ENCODE measurements around the gene ZNF491.
"Not testable (repeated sequence)": the region's sequence is repeated elsewhere in the genome, so short reads cannot be mapped to it uniquely, and the experiment has no call there.

Gene ZNF491

GRCh38 chr19:11806354-11807098, 8.2 kb downstream of the ZNF491 start:
- DNase-seq (ENCODE audit: extremely low read depth in 1 of 2, low read depth in 1 of 2) = no peak

DNA sequence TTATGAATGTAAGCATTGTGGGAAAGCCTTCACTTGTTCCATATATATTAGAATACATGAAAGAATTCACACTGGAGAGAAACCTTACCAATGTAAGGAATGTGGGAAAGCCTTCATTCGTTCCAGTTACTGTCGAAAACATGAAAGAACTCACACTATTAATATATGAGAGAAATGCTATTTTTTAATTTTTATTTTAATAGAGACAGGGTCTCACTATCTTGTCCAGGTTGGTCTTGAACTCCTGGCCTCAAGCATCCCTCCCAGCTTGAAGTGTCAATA, 8.7 kb downstream of the ZNF491 start:
- no peak for DNase-seq (ENCODE audit: extremely low read depth in 1 of 2, low read depth in 1 of 2)

DNA sequence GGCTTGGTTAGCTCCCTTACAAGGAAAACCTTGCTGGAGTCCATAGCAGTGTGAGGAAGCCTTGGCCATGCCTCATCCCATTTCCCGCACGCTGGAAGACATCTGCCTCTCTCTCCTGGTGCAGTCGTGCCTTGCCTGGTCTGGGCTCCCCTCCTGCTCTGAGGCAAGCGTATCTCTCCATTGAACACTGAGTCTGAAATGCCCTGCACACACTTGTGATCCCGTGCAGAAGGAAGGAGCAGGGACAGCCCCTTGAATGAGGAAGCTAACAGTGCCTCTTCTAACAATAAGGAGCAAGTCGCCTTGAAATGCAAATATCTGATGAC, 15.3 kb downstream of the ZNF491 start:
- no peak for DNase-seq (ENCODE audit: extremely low read depth in 1 of 2, low read depth in 1 of 2)

DNA sequence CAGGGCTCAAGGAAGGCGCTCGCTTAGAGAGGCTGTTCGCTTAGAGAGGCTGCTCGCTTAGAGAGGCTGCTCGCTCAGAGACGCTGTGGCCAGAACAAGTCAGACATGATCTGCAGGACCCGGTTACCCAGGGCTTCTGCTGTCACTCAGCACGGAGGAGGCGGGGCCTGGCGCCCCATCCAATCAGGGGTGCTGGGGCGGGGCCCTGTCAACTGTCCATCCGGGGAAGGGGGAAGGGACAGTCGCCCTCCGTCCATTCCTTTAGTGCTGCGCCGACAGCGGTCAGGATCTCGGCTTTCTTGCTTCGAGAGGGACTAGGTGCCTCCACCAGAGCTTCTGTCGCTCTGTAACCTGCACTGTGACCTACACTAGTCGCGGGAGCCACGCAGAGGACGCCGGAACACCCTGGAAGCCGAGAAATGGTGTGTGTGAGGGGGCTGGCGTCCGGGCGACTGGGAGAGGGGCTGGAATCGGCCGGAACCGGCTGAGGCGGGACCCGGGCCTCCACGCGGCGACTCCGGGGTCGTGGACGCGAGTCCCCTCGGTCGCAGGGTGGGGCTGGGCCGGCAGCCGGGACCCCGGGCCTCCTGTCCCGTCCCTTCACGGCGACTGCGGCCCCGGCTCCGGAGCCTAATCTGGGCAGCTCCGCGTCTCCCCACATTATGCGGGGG, 15.8 kb downstream of the ZNF491 start, which contains the start of gene ZNF440:
TSS of gene ZNF440 (plus strand) at position 245 of the 671 bp plus-strand sequence. CDS start at position 420, 175 bp downstream.
- peak in 1 of 2 donors; percentile 73 for DNase-seq (ENCODE audit: extremely low read depth in 1 of 2, low read depth in 1 of 2)

DNA sequence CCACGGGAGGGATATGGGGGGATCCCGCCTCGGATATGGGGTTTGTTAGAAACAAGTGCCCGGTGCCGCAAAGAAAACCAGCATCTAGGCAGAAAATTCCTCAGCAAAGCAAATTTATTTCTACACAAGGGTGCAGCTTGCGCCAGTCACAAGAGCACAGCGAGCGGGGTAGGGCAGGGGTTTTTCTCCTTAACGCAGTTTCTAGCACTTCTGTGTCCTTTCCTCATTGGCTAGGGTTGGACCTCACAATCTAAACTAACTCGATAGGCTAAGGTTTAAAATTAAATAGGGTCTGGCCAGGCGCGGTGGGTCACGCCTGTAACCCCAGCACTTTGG, 16.3 kb downstream of the ZNF491 start:
- DNase-seq (ENCODE audit: extremely low read depth in 1 of 2, low read depth in 1 of 2) = no peak

GRCh38 chr19:11821474-11822109, 23.3 kb downstream of the ZNF491 start:
- no peak for DNase-seq (ENCODE audit: extremely low read depth in 1 of 2, low read depth in 1 of 2)

GRCh38 chr19:11828957-11829876, 30.9 kb downstream of the ZNF491 start:
- not testable (repeated sequence) for DNase-seq (ENCODE audit: extremely low read depth in 1 of 2, low read depth in 1 of 2)

DNA sequence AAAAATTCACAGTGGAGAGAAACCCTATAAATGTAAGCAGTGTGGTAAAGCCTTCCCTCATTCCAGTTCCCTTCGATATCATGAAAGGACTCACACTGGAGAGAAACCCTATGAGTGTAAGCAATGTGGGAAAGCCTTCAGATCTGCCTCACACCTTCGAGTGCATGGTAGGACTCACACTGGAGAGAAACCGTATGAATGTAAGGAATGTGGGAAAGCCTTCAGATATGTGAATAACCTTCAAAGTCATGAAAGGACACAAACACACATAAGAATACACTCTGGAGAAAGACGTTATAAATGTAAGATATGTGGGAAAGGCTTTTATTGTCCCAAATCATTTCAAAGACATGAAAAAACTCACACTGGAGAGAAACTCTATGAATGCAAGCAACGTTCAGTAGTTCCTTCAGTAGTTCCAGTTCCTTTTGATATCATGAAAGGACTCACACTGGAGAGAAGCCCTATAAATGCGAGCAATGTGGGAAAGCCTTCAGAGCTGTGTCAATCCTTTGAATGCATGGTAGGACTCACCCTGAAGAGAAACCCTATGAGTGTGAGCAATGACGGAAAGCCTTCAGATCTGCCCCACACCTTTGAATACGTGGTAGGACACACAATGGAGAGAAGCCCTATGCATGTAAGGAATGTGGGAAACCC, 34.1 kb downstream of the ZNF491 start:
- no peak for DNase-seq (ENCODE audit: extremely low read depth in 1 of 2, low read depth in 1 of 2)

DNA sequence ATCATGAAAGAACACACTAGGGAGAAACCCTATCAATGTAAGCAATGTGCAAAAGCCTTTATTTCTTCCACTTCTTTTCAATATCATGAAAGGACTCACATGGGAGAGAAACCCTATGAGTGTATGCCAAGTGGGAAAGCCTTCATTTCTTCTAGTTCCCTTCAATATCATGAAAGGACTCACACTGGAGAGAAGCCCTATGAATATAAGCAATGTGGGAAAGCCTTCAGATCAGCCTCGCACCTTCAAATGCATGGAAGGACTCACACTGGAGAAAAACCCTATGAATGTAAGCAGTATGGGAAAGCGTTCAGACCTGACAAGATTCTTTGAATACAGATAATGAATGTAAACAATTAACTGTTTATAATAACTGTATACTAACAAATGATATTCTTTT, 35.2 kb downstream of the ZNF491 start:
- DNase-seq (ENCODE audit: extremely low read depth in 1 of 2, low read depth in 1 of 2) = no peak

GRCh38 chr19:11835626-11836066, 37.3 kb downstream of the ZNF491 start:
- not testable (repeated sequence) for DNase-seq (ENCODE audit: extremely low read depth in 1 of 2, low read depth in 1 of 2)

- DNase-seq (ENCODE audit: extremely low read depth in 1 of 2, low read depth in 1 of 2) = no peak
Measured at GRCh38 chr19:11843722-11844121, 45.4 kb downstream of the ZNF491 start.

DNA sequence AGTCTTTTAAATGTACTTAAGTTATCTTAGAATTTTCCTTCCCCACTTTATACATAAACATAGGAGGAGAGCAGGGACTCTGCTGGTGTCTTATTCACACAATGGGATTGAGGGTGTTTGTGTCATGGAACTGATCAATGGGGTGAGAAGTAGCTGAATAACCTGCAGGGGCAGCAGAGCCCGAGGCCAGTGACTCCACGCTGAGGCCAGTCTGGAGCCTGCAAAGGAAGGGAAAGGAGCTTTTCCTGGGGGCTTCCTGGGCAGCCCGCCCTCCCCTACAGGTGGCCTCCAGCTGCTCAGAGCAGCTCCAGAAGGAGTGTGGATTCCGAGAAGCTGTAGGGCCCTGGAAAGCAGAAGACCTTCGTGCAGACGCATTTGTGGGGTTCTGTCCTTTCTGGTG, 49.3 kb downstream of the ZNF491 start:
- DNase-seq (ENCODE audit: extremely low read depth in 1 of 2, low read depth in 1 of 2) = not testable (repeated sequence)

DNA sequence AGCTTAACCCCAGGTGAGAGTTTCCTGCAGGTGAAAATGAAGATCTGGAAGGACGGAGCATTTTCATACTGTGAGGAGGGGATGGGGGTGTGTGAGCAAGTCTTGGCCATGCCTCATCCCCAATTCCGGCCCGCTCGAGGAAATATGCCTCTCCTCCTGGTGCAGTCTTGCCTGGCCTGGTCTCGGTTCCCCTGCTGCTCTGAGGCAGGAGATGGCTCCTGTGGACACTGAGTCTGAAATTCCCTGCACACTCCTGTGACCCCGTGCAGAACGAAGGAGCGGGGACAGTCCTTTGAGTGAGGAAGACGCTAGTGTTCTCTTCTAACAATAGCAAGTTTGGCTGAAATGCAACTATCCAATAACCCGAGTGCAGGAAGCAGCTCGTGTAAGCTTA, 49.9 kb downstream of the ZNF491 start:
- no peak for DNase-seq (ENCODE audit: extremely low read depth in 1 of 2, low read depth in 1 of 2)

DNA sequence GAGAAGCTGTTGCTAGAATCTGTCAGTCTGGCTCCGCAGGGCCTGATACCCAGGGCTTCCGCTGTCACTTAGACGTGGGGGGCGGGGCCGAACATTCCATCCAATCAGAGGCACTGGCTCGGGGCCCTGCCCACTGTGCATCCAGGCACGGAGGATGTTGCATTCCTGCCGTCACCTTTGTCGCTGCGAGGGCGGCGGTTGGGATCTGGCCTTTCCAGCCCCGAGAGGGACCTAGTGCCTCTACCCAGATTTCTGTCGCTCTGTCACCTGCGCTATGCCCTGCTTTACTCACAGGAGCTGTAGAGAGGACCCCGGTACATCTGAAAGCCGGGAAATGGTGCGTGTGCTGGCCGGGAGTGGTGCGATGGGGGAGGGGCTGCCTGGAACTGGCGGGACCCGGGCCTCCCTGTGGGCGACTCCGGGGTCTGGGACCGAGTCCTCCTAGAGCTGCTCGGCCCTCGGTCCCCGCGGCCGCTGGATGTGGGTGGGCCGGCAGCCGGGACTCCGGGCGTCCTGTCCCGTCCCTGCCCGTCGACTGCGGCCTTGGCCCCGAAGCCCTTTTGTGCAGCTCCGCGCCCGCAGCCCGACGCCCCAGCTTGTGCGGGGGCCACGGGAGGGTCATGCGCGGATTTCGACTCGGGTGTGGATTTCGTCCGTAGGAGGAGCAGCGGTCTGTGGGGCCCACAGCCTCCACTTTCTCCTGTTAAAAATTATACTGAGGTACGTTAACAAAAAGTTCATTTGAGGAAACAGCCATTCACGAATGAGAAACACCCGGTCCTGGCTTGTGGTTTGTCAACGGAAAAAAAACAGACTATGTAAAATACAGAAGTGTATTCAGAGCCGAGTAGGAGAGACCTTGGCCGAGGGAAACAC, 50.5 kb downstream of the ZNF491 start, which contains the start of gene ZNF439:
TSS of gene ZNF439 (plus strand) at position 133 of the 876 bp plus-strand sequence. CDS start at position 275, 142 bp downstream.
- peak; percentile 54 to 84 for DNase-seq (ENCODE audit: extremely low read depth in 1 of 2, low read depth in 1 of 2)

GRCh38 chr19:11850289-11850688, 52.0 kb downstream of the ZNF491 start:
- DNase-seq (ENCODE audit: extremely low read depth in 1 of 2, low read depth in 1 of 2) = not testable (repeated sequence)

DNA sequence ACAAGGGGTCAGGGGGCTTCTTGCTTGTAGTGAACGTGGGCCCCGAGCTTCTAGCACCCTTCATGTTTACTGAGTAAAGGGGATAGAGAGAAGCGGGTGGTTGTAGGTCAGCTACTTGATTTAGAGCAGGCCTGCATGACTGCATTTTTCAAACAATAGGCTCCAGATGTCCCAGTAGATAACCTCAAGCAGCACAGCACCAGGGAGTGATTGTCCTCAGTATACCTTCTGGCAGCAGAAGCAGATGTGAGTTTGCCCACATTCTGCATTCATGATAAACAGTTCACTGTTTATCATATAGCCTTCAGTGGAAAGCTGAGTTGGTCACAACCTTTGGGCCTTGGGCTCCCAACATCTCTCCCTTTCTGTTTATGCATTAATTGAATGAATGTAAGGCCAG, 55.0 kb downstream of the ZNF491 start:
- no peak for DNase-seq (ENCODE audit: extremely low read depth in 1 of 2, low read depth in 1 of 2)

GRCh38 chr19:11856596-11857250, 58.4 kb downstream of the ZNF491 start:
- no peak for DNase-seq (ENCODE audit: extremely low read depth in 1 of 2, low read depth in 1 of 2)

Data from activated CD8-positive, alpha-beta memory T cell treated with anti-CD3 and anti-CD28 coated beads for 1 hour (primary cell).